A549 treated with AZD9567 at 1 μM for 4 hours (cell line): ENCODE results near the gene WFDC8. TPM values are rescaled to one million over a fixed set of nuclear protein-coding genes. Genes with fewer than 3 reads are reported as not detected.

Experiments used
- total RNA-seq: library from RNA; stranded (reverse); fragments of 200-300 nt; extraction: Qiagen RNA extraction; gene quantifications from 5 replicates; pipeline ENCODE4 v1.2.3, GENCODE V29; 2022; ENCODE audit not compliant: insufficient read depth

Gene WFDC8
- not detected in 5 replicates for total RNA-seq

GRCh38 chr20:45579184-45579583 is at the start of gene WFDC8:
TSS of gene WFDC8 (minus strand) at chr20:45579284. CDS start at chr20:45579247, 37 bp downstream.

GRCh38 chr20:45547206-45547770 is 31.8 kb downstream of the WFDC8 start, which contains the start of gene EPPIN:
TSS of gene EPPIN (minus strand) at chr20:45547401. CDS start at chr20:45547357, 44 bp downstream.

GRCh38 chr20:45539382-45539781 is 39.7 kb downstream of the WFDC8 start, which contains the start of gene WFDC6:
TSS of gene WFDC6 (minus strand) at chr20:45539482. CDS start at chr20:45539407, 75 bp downstream.

GRCh38 chr20:45515147-45515913 is 63.8 kb downstream of the WFDC8 start, which contains the start of gene SPINT3:
TSS of gene SPINT3 (minus strand) at chr20:45515622. CDS start at chr20:45515608, 14 bp downstream.

Other genes starting within 250 kb of the WFDC8 start
- 94.1 to 126 TPM (median 107 TPM) in 5 replicates for gene SDC4, start 230.9 kb downstream of the WFDC8 start, total RNA-seq
- gene SYS1, start 216.1 kb downstream of the WFDC8 start, total RNA-seq = 29.3 to 33.6 TPM (median 30.5 TPM) in 5 replicates
- gene TP53TG5, start 201.0 kb downstream of the WFDC8 start, total RNA-seq = not detected in 5 replicates
- 17.7 to 23.7 TPM (median 22.0 TPM) in 5 replicates for gene DBNDD2, start 171.0 kb downstream of the WFDC8 start, total RNA-seq
- 94.3 to 119 TPM (median 99.0 TPM) in 5 replicates for gene PIGT, start 163.1 kb downstream of the WFDC8 start, total RNA-seq
- 0.71 TPM in 1 of 5 replicates, not detected in the others for gene WFDC2, start 109.5 kb downstream of the WFDC8 start, total RNA-seq
- not detected in 5 replicates for gene SPINT3, start 63.7 kb downstream of the WFDC8 start, total RNA-seq
- not detected in 5 replicates for gene WFDC6, start 39.8 kb downstream of the WFDC8 start, total RNA-seq
- not detected in 5 replicates for gene EPPIN, start 31.9 kb downstream of the WFDC8 start, total RNA-seq
- not detected in 5 replicates for gene WFDC10A, start 50.5 kb upstream of the WFDC8 start, total RNA-seq
- not detected in 5 replicates for gene WFDC9, start 52.0 kb upstream of the WFDC8 start, total RNA-seq
- gene WFDC11, start 91.0 kb upstream of the WFDC8 start, total RNA-seq = not detected in 5 replicates
- not detected in 5 replicates for gene WFDC13, start 122.8 kb upstream of the WFDC8 start, total RNA-seq
- not detected in 5 replicates for gene WFDC10B, start 125.7 kb upstream of the WFDC8 start, total RNA-seq
- not detected in 5 replicates for gene SPINT4, start 143.1 kb upstream of the WFDC8 start, total RNA-seq
- gene WFDC3, start 212.6 kb upstream of the WFDC8 start, total RNA-seq = 0.16 to 0.23 TPM in 2 of 5 replicates, not detected in the others
- 33.3 to 36.6 TPM (median 36.0 TPM) in 5 replicates for gene DNTTIP1, start 212.7 kb upstream of the WFDC8 start, total RNA-seq
- gene UBE2C, start 233.4 kb upstream of the WFDC8 start, total RNA-seq = 218 to 237 TPM (median 227 TPM) in 5 replicates
- gene TNNC2, start 248.0 kb upstream of the WFDC8 start, total RNA-seq = 0.13 to 0.29 TPM (median 0.22 TPM) in 3 of 5 replicates, not detected in the others